ENCODE data around the gene THSD7A.
"Not testable (repeated sequence)": the region's sequence is repeated elsewhere in the genome, so short reads cannot be mapped to it uniquely, and the experiment has no call there.

The THSD7A gene

GRCh38 chr7:11570205-11570604 lies 261.8 kb downstream of the THSD7A start:
- no peak for DNase-seq

GRCh38 chr7:11567571-11567970 lies 264.4 kb downstream of the THSD7A start:
- no peak for DNase-seq

GRCh38 chr7:11557627-11558026 lies 274.4 kb downstream of the THSD7A start:
- DNase-seq, result no peak

GRCh38 chr7:11552676-11553296 lies 279.2 kb downstream of the THSD7A start:
- no peak for DNase-seq

- DNase-seq, result no peak
Observed at GRCh38 chr7:11551470-11551869, 280.5 kb downstream of the THSD7A start.

- no peak for DNase-seq
Observed at GRCh38 chr7:11548532-11548931, 283.5 kb downstream of the THSD7A start.

- DNase-seq, result no peak
Observed at GRCh38 chr7:11541330-11541729, 290.7 kb downstream of the THSD7A start.

GRCh38 chr7:11540271-11540761 lies 291.7 kb downstream of the THSD7A start:
- DNase-seq, result no peak

- no peak for DNase-seq
Observed at GRCh38 chr7:11539853-11540252, 292.1 kb downstream of the THSD7A start.

- no peak for DNase-seq
Observed at GRCh38 chr7:11538751-11539299, 293.2 kb downstream of the THSD7A start.

- DNase-seq, result no peak
Observed at GRCh38 chr7:11533229-11533820, 298.7 kb downstream of the THSD7A start.

GRCh38 chr7:11529382-11529781 lies 302.6 kb downstream of the THSD7A start:
- no peak for DNase-seq

GRCh38 chr7:11527707-11528106 lies 304.3 kb downstream of the THSD7A start:
- no peak for DNase-seq

- DNase-seq, result no peak
Observed at GRCh38 chr7:11524476-11525397, 307.3 kb downstream of the THSD7A start.

- not testable (repeated sequence) for DNase-seq
Observed at GRCh38 chr7:11521964-11522499, 310.0 kb downstream of the THSD7A start.

GRCh38 chr7:11517853-11518252 lies 314.1 kb downstream of the THSD7A start:
- no peak for DNase-seq

- DNase-seq, result no peak
Observed at GRCh38 chr7:11516328-11516727, 315.7 kb downstream of the THSD7A start.

GRCh38 chr7:11513460-11513859 lies 318.5 kb downstream of the THSD7A start:
- no peak for DNase-seq

GRCh38 chr7:11507929-11508328 lies 324.1 kb downstream of the THSD7A start:
- no peak for DNase-seq

GRCh38 chr7:11506417-11506816 lies 325.6 kb downstream of the THSD7A start:
- no peak for DNase-seq

- DNase-seq, result no peak
Observed at GRCh38 chr7:11505471-11505985, 326.5 kb downstream of the THSD7A start.

GRCh38 chr7:11492307-11492706 lies 339.7 kb downstream of the THSD7A start:
- no peak for DNase-seq

GRCh38 chr7:11491811-11492210 lies 340.2 kb downstream of the THSD7A start:
- DNase-seq, result no peak
